Activated naive CD4-positive, alpha-beta T cell treated with anti-CD3 and anti-CD28 coated beads, Interleukin-2, amount 10 ng/mL, durations not matched to agents 7 days and 5 days (primary cell): Measurements from ENCODE around the gene MGAT3.

Experiments used
- CTCF ChIA-PET: fragments of 350-600 bp; sonication (Branson Sonifier 250); formaldehyde crosslinking; loops from one replicate; lab custom pipeline; 2021; ENCODE audit warnings: antibody characterized with exemption; lab: Charles Lee
- DNase-seq: peaks from one replicate; pipeline ENCODE4 v3.0.0-alpha.2; 2020
- H3K27ac Mint-ChIP-seq: one replicate; pipeline ENCODE4 v1.8.0; 2021; ENCODE audit warnings: mild to moderate bottlenecking, moderate library complexity, mixed read lengths
- H3K27me3 Mint-ChIP-seq: one replicate; pipeline ENCODE4 v1.8.0; 2021; ENCODE audit warnings: mild to moderate bottlenecking, mixed read lengths
- H3K36me3 Mint-ChIP-seq: one replicate; pipeline ENCODE4 v1.8.0; 2021; ENCODE audit warnings: mixed read lengths
- H3K4me1 Mint-ChIP-seq: one replicate; pipeline ENCODE4 v1.8.0; 2021; ENCODE audit warnings: mixed read lengths
- H3K4me3 Mint-ChIP-seq: one replicate; pipeline ENCODE4 v1.8.0; 2021; ENCODE audit warnings: mild to moderate bottlenecking, moderate library complexity, mixed read lengths
- H3K9me3 Mint-ChIP-seq: one replicate; pipeline ENCODE4 v1.8.0; 2021; ENCODE audit warnings: mixed read lengths

Gene MGAT3

DNA sequence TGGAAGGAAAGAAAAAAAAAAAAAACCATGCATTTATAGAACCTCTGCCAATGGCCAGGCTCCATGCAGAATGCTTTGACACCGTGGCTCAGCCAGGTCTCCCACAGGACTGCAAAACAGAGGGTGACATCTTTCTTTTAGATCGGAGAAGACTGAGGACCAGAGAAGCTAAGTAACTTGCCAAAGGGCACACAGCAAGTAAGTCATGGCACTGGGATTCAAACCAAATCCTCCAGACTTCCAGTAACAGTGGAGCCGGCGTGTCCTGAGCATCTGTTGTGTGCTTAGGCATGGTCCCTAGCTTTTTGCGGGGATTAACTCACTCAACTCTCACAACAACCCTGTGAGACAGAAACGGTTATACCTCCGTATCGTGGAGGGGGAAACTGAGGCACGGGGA lies 20.7 kb downstream of the MGAT3 start:
- H3K36me3 Mint-ChIP-seq = peaks cover 7% of the 10 kb centered on the region
- DNase-seq = no peak
- H3K9me3 Mint-ChIP-seq = no peaks in the 10 kb centered on the region
- CTCF ChIA-PET = interaction anchor here (1.9 kb wide), 1 partner anchor 19 kb away, joined by 4 read pairs; no protein-coding TSS in a partner anchor
- H3K4me1 Mint-ChIP-seq = peaks cover 7% of the 10 kb centered on the region
- H3K4me3 Mint-ChIP-seq = no peak overlapping the region
- H3K27ac Mint-ChIP-seq = no peak overlapping the region
- H3K27me3 Mint-ChIP-seq = peaks cover 3% of the 10 kb centered on the region

DNA sequence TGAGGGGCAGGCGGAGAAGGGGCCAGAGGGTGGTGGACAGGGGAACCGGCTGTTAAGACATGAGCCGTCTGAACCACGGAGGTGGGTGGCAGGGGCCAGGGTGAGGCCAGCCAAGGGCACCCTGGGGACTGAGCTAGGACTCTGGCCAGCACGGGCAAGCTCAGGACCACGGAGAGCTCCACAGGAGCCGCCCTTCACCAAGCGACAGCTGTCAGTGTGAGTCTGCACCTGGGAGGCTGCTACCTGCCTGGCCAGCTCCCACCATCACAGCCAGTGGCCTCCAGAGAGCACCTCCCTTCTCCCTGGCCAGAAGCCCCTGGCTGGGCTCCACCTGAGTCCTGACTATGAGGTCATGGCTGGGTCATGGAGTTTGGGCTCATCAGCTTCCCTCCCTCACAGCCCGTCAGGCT lies 21.6 kb downstream of the MGAT3 start:
- H3K27me3 Mint-ChIP-seq = peaks cover under 1% of the 10 kb centered on the region
- H3K27ac Mint-ChIP-seq = no peak overlapping the region
- H3K36me3 Mint-ChIP-seq = peaks cover 5% of the 10 kb centered on the region
- CTCF ChIA-PET = interaction anchor here (1.9 kb wide), 1 partner anchor 18 kb away, joined by 4 read pairs; no protein-coding TSS in a partner anchor
- no peak overlapping the region for H3K4me3 Mint-ChIP-seq
- no peaks in the 10 kb centered on the region for H3K4me1 Mint-ChIP-seq
- H3K9me3 Mint-ChIP-seq = no peaks in the 10 kb centered on the region
- peak; percentile 68 for DNase-seq

- peaks cover 4% of the 10 kb centered on the region for H3K27me3 Mint-ChIP-seq
- no peak overlapping the region for H3K4me3 Mint-ChIP-seq
- H3K4me1 Mint-ChIP-seq = no peaks in the 10 kb centered on the region
- DNase-seq = no peak
- CTCF ChIA-PET = interaction anchor here (1.9 kb wide), 1 partner anchor 17 kb away, joined by 4 read pairs; no protein-coding TSS in a partner anchor
- peaks cover 5% of the 10 kb centered on the region for H3K36me3 Mint-ChIP-seq
- H3K9me3 Mint-ChIP-seq = no peaks in the 10 kb centered on the region
- H3K27ac Mint-ChIP-seq = no peak overlapping the region
Observed at GRCh38 chr22:39479254-39479653, 22.4 kb downstream of the MGAT3 start.

DNA sequence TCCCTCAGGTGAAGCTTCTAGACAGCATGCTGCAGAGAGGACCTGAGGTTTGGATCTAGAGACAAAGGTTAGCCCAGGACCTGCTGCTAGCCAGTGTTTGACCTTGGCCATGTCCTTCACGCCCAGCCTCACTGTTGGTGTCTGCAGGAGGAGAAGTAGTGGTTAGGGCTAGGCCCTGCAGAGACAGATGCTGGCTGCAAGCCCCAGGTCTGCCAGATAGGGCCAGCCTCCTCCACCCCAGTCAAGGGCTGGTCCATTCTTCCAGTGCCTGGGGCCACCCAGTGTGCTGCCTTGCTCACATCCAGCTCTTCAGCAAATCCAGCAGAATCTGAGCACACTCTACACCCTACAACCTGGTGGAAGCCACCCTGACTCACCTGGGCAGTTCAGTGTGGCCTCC lies 23.7 kb downstream of the MGAT3 start:
- H3K27ac Mint-ChIP-seq = no peak overlapping the region
- H3K36me3 Mint-ChIP-seq = peaks cover 5% of the 10 kb centered on the region
- H3K4me1 Mint-ChIP-seq = no peaks in the 10 kb centered on the region
- no peaks in the 10 kb centered on the region for H3K9me3 Mint-ChIP-seq
- no peak for DNase-seq
- H3K4me3 Mint-ChIP-seq = no peak overlapping the region
- CTCF ChIA-PET = no interaction called here
- H3K27me3 Mint-ChIP-seq = peaks cover 10% of the 10 kb centered on the region

GRCh38 chr22:39481054-39481453 lies 24.2 kb downstream of the MGAT3 start:
- Mint-ChIP-seq H3K4me1 (no peaks in the 10 kb centered on the region), H3K4me3 (no peak overlapping the region), H3K9me3 (no peaks in the 10 kb centered on the region), H3K27me3 (peaks cover 10% of the 10 kb centered on the region), H3K36me3 (peaks cover 3% of the 10 kb centered on the region), H3K27ac (no peak overlapping the region)
- no peak for DNase-seq
- CTCF ChIA-PET = no interaction called here

- no peaks in the 10 kb centered on the region for H3K4me1 Mint-ChIP-seq
Observed at GRCh38 chr22:39481595-39481994, 24.8 kb downstream of the MGAT3 start.

GRCh38 chr22:39482768-39483167 lies 26.0 kb downstream of the MGAT3 start:
- no peak overlapping the region for H3K4me3 Mint-ChIP-seq
- H3K4me1 Mint-ChIP-seq = no peaks in the 10 kb centered on the region
- no peak overlapping the region for H3K27ac Mint-ChIP-seq
- peaks cover 10% of the 10 kb centered on the region for H3K27me3 Mint-ChIP-seq
- no peak for DNase-seq
- H3K9me3 Mint-ChIP-seq = no peaks in the 10 kb centered on the region
- CTCF ChIA-PET = interaction anchor here (0.9 to 1.8 kb wide), 3 partner anchors 11 to 83 kb away, joined by 3 to 6 read pairs (median 3); partner anchors contain the start of gene TAB1
- H3K36me3 Mint-ChIP-seq = peaks cover 4% of the 10 kb centered on the region

More at GRCh38 chr22:39481595-39481994, 24.8 kb downstream of the MGAT3 start:
- peaks cover 10% of the 10 kb centered on the region for H3K27me3 Mint-ChIP-seq
- no peak overlapping the region for H3K27ac Mint-ChIP-seq
- peaks cover 3% of the 10 kb centered on the region for H3K36me3 Mint-ChIP-seq
- no peaks in the 10 kb centered on the region for H3K9me3 Mint-ChIP-seq
- DNase-seq = no peak
- CTCF ChIA-PET = interaction anchor here (0.6 to 0.9 kb wide), 2 partner anchors 15 to 46 kb away, joined by 3 read pairs; no protein-coding TSS in a partner anchor
- no peak overlapping the region for H3K4me3 Mint-ChIP-seq

DNA sequence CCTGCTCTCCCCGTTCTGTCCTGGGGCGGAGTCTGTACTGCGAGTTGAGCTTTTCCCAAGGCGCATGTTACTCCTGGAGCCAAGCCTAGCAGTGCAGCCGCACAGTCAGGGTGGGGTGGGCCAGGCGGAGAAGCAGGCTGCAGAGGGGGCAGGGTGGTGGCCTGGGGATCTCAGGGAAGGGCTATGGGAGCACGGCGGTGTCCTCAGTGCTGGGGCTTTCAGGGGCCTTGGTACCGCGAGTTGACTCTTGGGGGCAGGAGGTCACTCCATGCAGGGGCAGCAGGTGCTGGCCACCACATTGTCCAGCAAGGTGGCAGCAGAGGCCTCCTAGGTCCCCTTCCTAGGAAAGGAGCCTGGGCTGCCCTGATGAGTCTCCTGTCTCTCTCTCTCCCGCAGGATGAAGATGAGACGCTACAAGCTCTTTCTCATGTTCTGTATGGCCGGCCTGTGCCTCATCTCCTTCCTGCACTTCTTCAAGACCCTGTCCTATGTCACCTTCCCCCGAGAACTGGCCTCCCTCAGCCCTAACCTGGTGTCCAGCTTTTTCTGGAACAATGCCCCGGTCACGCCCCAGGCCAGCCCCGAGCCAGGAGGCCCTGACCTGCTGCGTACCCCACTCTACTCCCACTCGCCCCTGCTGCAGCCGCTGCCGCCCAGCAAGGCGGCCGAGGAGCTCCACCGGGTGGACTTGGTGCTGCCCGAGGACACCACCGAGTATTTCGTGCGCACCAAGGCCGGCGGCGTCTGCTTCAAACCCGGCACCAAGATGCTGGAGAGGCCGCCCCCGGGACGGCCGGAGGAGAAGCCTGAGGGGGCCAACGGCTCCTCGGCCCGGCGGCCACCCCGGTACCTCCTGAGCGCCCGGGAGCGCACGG lies 30.4 kb downstream of the MGAT3 start:
- no peak overlapping the region for H3K4me3 Mint-ChIP-seq
- H3K27ac Mint-ChIP-seq = no peak overlapping the region

GRCh38 chr22:39487826-39488520 lies 31.2 kb downstream of the MGAT3 start:
- CTCF ChIA-PET = interaction anchor here (0.8 kb wide), 1 partner anchor 8 kb away, joined by 3 read pairs; no protein-coding TSS in a partner anchor
- Mint-ChIP-seq H3K36me3 (peaks cover 6% of the 10 kb centered on the region), H3K4me3 (no peak overlapping the region), H3K27ac (no peak overlapping the region), H3K27me3 (peaks cover 14% of the 10 kb centered on the region), H3K9me3 (no peaks in the 10 kb centered on the region), H3K4me1 (peaks cover 10% of the 10 kb centered on the region)
- no peak for DNase-seq

More for the DNA sequence above, 30.4 kb downstream of the MGAT3 start:
- peaks cover 6% of the 10 kb centered on the region for H3K36me3 Mint-ChIP-seq
- CTCF ChIA-PET = no interaction called here
- no peaks in the 10 kb centered on the region for H3K9me3 Mint-ChIP-seq
- no peak for DNase-seq
- H3K4me1 Mint-ChIP-seq = peaks cover 10% of the 10 kb centered on the region
- peaks cover 14% of the 10 kb centered on the region for H3K27me3 Mint-ChIP-seq

- Mint-ChIP-seq H3K4me1 (peaks cover 13% of the 10 kb centered on the region), H3K27me3 (peaks cover 12% of the 10 kb centered on the region), H3K36me3 (peaks cover 6% of the 10 kb centered on the region), H3K9me3 (no peaks in the 10 kb centered on the region), H3K27ac (no peak overlapping the region), H3K4me3 (no peak overlapping the region)
- CTCF ChIA-PET = interaction anchor here (0.8 kb wide), 1 partner anchor 8 kb away, joined by 3 read pairs; no protein-coding TSS in a partner anchor
- no peak for DNase-seq
Observed at GRCh38 chr22:39488563-39489083, 31.8 kb downstream of the MGAT3 start.

GRCh38 chr22:39489094-39490068 lies 32.6 kb downstream of the MGAT3 start:
- no peaks in the 10 kb centered on the region for H3K9me3 Mint-ChIP-seq
- DNase-seq = no peak
- no peak overlapping the region for H3K27ac Mint-ChIP-seq
- CTCF ChIA-PET = interaction anchor here (1.4 to 10.6 kb wide), 5 partner anchors 25 to 90 kb away, joined by 3 to 216 read pairs (median 4); partner anchors contain the start of genes ATF4, RPS19BP1 and TAB1
- peaks cover 10% of the 10 kb centered on the region for H3K27me3 Mint-ChIP-seq
- H3K4me1 Mint-ChIP-seq = peaks cover 13% of the 10 kb centered on the region
- no peak overlapping the region for H3K4me3 Mint-ChIP-seq
- peaks cover 6% of the 10 kb centered on the region for H3K36me3 Mint-ChIP-seq

GRCh38 chr22:39490135-39490798 lies 33.5 kb downstream of the MGAT3 start:
- Mint-ChIP-seq H3K27ac (no peak overlapping the region), H3K9me3 (no peaks in the 10 kb centered on the region), H3K36me3 (peaks cover 6% of the 10 kb centered on the region), H3K4me1 (peaks cover 19% of the 10 kb centered on the region), H3K4me3 (no peak overlapping the region), H3K27me3 (peaks cover 4% of the 10 kb centered on the region)
- DNase-seq = peak; percentile 85
- CTCF ChIA-PET = interaction anchor here (0.6 to 10.6 kb wide), 7 partner anchors 24 to 91 kb away, joined by 3 to 216 read pairs (median 3); partner anchors contain the start of genes ATF4, RPS19BP1 and TAB1
